Activated naive CD8-positive, alpha-beta T cell treated with anti-CD3 and anti-CD28 coated beads, Interleukin-2, amount 50 U/mL, for 24 hours (primary cell): ENCODE data around the gene COA5.

Source experiments
- ATAC-seq: fragments of 150-1000 bp; cut with Tn5 transposase; one replicate; pipeline ENCODE4 v1.10.0; 2021
- DNase-seq: peaks from one replicate; pipeline ENCODE4 v3.0.0; 2021
- H3K27ac Mint-ChIP-seq: one replicate; pipeline ENCODE4 v1.8.0; 2021; ENCODE audit warnings: mild to moderate bottlenecking, mixed read lengths
- H3K27me3 Mint-ChIP-seq: one replicate; pipeline ENCODE4 v1.8.0; 2021; ENCODE audit warnings: mixed read lengths
- H3K36me3 Mint-ChIP-seq: one replicate; pipeline ENCODE4 v1.8.0; 2021; ENCODE audit warnings: low read depth, mixed read lengths
- H3K4me1 Mint-ChIP-seq: one replicate; pipeline ENCODE4 v1.8.0; 2021; ENCODE audit warnings: mixed read lengths
- H3K4me3 Mint-ChIP-seq: one replicate; pipeline ENCODE4 v1.8.0; 2021; ENCODE audit warnings: mild to moderate bottlenecking, moderate library complexity, mixed read lengths
- H3K9me3 Mint-ChIP-seq: one replicate; pipeline ENCODE4 v1.8.0; 2021; ENCODE audit warnings: mixed read lengths

The COA5 gene

GRCh38 chr2:98571121-98571701 lies 37.1 kb downstream of the COA5 start:
- DNase-seq (no peak), ATAC-seq (no peak)
- Mint-ChIP-seq H3K9me3 (no peaks in the 10 kb centered on the region), H3K27ac (no peak overlapping the region), H3K36me3 (peaks cover 6% of the 10 kb centered on the region), H3K27me3 (no peaks in the 10 kb centered on the region), H3K4me1 (no peaks in the 10 kb centered on the region), H3K4me3 (no peak overlapping the region)

- H3K27ac Mint-ChIP-seq, result peak overlapping the region; percentile 35
- H3K4me3 Mint-ChIP-seq, result no peak overlapping the region
- ATAC-seq, result no peak
- H3K36me3 Mint-ChIP-seq, result peaks cover 6% of the 10 kb centered on the region
- H3K4me1 Mint-ChIP-seq, result peaks cover 2% of the 10 kb centered on the region
- no peaks in the 10 kb centered on the region for H3K9me3 Mint-ChIP-seq
- DNase-seq, result no peak
- H3K27me3 Mint-ChIP-seq, result no peaks in the 10 kb centered on the region
These were observed 38.0 kb downstream of the COA5 start for GRCh38 chr2:98570356-98570755.

- H3K4me3 Mint-ChIP-seq, result no peak overlapping the region
- no peaks in the 10 kb centered on the region for H3K9me3 Mint-ChIP-seq
- no peak for DNase-seq
- peaks cover 3% of the 10 kb centered on the region for H3K4me1 Mint-ChIP-seq
- peaks cover 6% of the 10 kb centered on the region for H3K36me3 Mint-ChIP-seq
- peak overlapping the region; percentile 35 for H3K27ac Mint-ChIP-seq
- ATAC-seq, result no peak
- no peaks in the 10 kb centered on the region for H3K27me3 Mint-ChIP-seq
These were observed 38.4 kb downstream of the COA5 start for GRCh38 chr2:98569915-98570314.

- Mint-ChIP-seq H3K9me3 (no peaks in the 10 kb centered on the region), H3K27ac (no peak overlapping the region), H3K27me3 (no peaks in the 10 kb centered on the region), H3K4me1 (peaks cover 3% of the 10 kb centered on the region), H3K36me3 (peaks cover 6% of the 10 kb centered on the region), H3K4me3 (no peak overlapping the region)
- ATAC-seq (peak; percentile 67), DNase-seq (peak; percentile 83)
These were observed 39.0 kb downstream of the COA5 start for GRCh38 chr2:98569197-98569793.

- H3K4me3 Mint-ChIP-seq, result no peak overlapping the region
- no peaks in the 10 kb centered on the region for H3K27me3 Mint-ChIP-seq
- no peak overlapping the region for H3K27ac Mint-ChIP-seq
- H3K4me1 Mint-ChIP-seq, result peaks cover 3% of the 10 kb centered on the region
- ATAC-seq (no peak), DNase-seq (no peak)
- no peaks in the 10 kb centered on the region for H3K9me3 Mint-ChIP-seq
- H3K36me3 Mint-ChIP-seq, result peaks cover 6% of the 10 kb centered on the region
These were observed 40.0 kb downstream of the COA5 start for GRCh38 chr2:98568161-98568956.

GRCh38 chr2:98565941-98566340 lies 42.4 kb downstream of the COA5 start:
- Mint-ChIP-seq H3K36me3 (peaks cover 8% of the 10 kb centered on the region), H3K4me1 (peaks cover 3% of the 10 kb centered on the region), H3K27me3 (no peaks in the 10 kb centered on the region), H3K9me3 (no peaks in the 10 kb centered on the region), H3K4me3 (no peak overlapping the region), H3K27ac (no peak overlapping the region)
- DNase-seq (no peak), ATAC-seq (no peak)

GRCh38 chr2:98565286-98565860 lies 42.9 kb downstream of the COA5 start:
- H3K36me3 Mint-ChIP-seq, result peaks cover 9% of the 10 kb centered on the region
- no peaks in the 10 kb centered on the region for H3K9me3 Mint-ChIP-seq
- no peaks in the 10 kb centered on the region for H3K27me3 Mint-ChIP-seq
- DNase-seq (no peak), ATAC-seq (no peak)
- peak overlapping the region; percentile 28 for H3K27ac Mint-ChIP-seq
- no peak overlapping the region for H3K4me3 Mint-ChIP-seq
- H3K4me1 Mint-ChIP-seq, result peaks cover 3% of the 10 kb centered on the region

- no peaks in the 10 kb centered on the region for H3K9me3 Mint-ChIP-seq
- no peak overlapping the region for H3K27ac Mint-ChIP-seq
- no peaks in the 10 kb centered on the region for H3K27me3 Mint-ChIP-seq
- H3K4me3 Mint-ChIP-seq, result no peak overlapping the region
- H3K36me3 Mint-ChIP-seq, result peaks cover 3% of the 10 kb centered on the region
- DNase-seq, result no peak
- peaks cover 8% of the 10 kb centered on the region for H3K4me1 Mint-ChIP-seq
- no peak for ATAC-seq
These were observed 43.7 kb downstream of the COA5 start for GRCh38 chr2:98564541-98565132.

GRCh38 chr2:98563394-98563793 lies 44.9 kb downstream of the COA5 start:
- Mint-ChIP-seq H3K9me3 (no peaks in the 10 kb centered on the region), H3K27ac (peak overlapping the region; percentile 5), H3K27me3 (no peaks in the 10 kb centered on the region), H3K4me3 (no peak overlapping the region), H3K4me1 (peaks cover 17% of the 10 kb centered on the region), H3K36me3 (peaks cover 2% of the 10 kb centered on the region)
- no peak for ATAC-seq
- no peak for DNase-seq

- Mint-ChIP-seq H3K36me3 (peaks cover 2% of the 10 kb centered on the region), H3K27ac (no peak overlapping the region), H3K4me1 (peaks cover 22% of the 10 kb centered on the region), H3K27me3 (no peaks in the 10 kb centered on the region), H3K9me3 (no peaks in the 10 kb centered on the region), H3K4me3 (no peak overlapping the region)
- DNase-seq (no peak), ATAC-seq (no peak)
These were observed 46.2 kb downstream of the COA5 start for GRCh38 chr2:98561902-98562695.

GRCh38 chr2:98561018-98561417 lies 47.3 kb downstream of the COA5 start:
- Mint-ChIP-seq H3K4me3 (no peak overlapping the region), H3K27ac (no peak overlapping the region), H3K27me3 (no peaks in the 10 kb centered on the region), H3K36me3 (peaks cover 2% of the 10 kb centered on the region), H3K9me3 (no peaks in the 10 kb centered on the region), H3K4me1 (peaks cover 32% of the 10 kb centered on the region)
- ATAC-seq (no peak), DNase-seq (no peak)

GRCh38 chr2:98560256-98560771 lies 48.0 kb downstream of the COA5 start:
- DNase-seq (no peak), ATAC-seq (no peak)
- Mint-ChIP-seq H3K27ac (no peak overlapping the region), H3K27me3 (no peaks in the 10 kb centered on the region), H3K4me1 (peaks cover 33% of the 10 kb centered on the region), H3K36me3 (peaks cover 5% of the 10 kb centered on the region), H3K4me3 (no peak overlapping the region), H3K9me3 (no peaks in the 10 kb centered on the region)

- Mint-ChIP-seq H3K27ac (no peak overlapping the region), H3K36me3 (peaks cover 12% of the 10 kb centered on the region), H3K4me3 (no peak overlapping the region), H3K4me1 (peaks cover 33% of the 10 kb centered on the region), H3K27me3 (no peaks in the 10 kb centered on the region), H3K9me3 (no peaks in the 10 kb centered on the region)
- ATAC-seq (no peak), DNase-seq (no peak)
These were observed 48.7 kb downstream of the COA5 start for GRCh38 chr2:98559581-98559980.
